HEK293 (cell line): Measurements from ENCODE around the gene SMARCA1.

Source experiments
- AEBP2 ChIP-seq: fragments of 450-650 bp; formaldehyde crosslinking; IDR thresholded peaks from 2 replicates; pipeline ENCODE4 v1.5.1; 2016; ENCODE audit warnings: missing biosample characterization, missing genetic modification characterization, borderline replicate concordance
- GLI2 ChIP-seq: fragments of 450-650 bp; formaldehyde crosslinking; IDR thresholded peaks from 2 replicates; pipeline ENCODE4; 2017; ENCODE audit warnings: missing biosample characterization, missing genetic modification characterization, low read depth, borderline replicate concordance
- OVOL3 ChIP-seq: fragments of 450-650 bp; formaldehyde crosslinking; IDR thresholded peaks from 2 replicates; pipeline ENCODE4 v1.5.1; 2016; ENCODE audit warnings: missing biosample characterization, missing genetic modification characterization
- REST ChIP-seq: fragments of 450-650 bp; formaldehyde crosslinking; IDR thresholded peaks from 2 replicates; pipeline ENCODE4 v1.5.1; 2016; ENCODE audit warnings: missing biosample characterization, missing genetic modification characterization
- ZBTB11 ChIP-seq: fragments of 450-650 bp; formaldehyde crosslinking; conservative IDR thresholded peaks from 2 replicates; pipeline ENCODE4 v1.5.1; 2016; ENCODE audit warnings: low read depth, missing biosample characterization, missing genetic modification characterization
- ZBTB8A ChIP-seq: fragments of 450-650 bp; formaldehyde crosslinking; IDR thresholded peaks from 2 replicates; pipeline ENCODE4 v1.5.1; 2016; ENCODE audit warnings: missing biosample characterization, missing genetic modification characterization
- ZFP3 ChIP-seq: fragments of 450-650 bp; formaldehyde crosslinking; IDR thresholded peaks from 2 replicates; pipeline ENCODE4 v1.5.1; 2016; ENCODE audit warnings: low read depth, missing biosample characterization, missing genetic modification characterization
- ZFP37 ChIP-seq: fragments of 450-650 bp; formaldehyde crosslinking; IDR thresholded peaks from 2 replicates; pipeline ENCODE4 v1.5.1; 2016; ENCODE audit warnings: missing biosample characterization, missing genetic modification characterization
- ZNF202 ChIP-seq: fragments of 450-650 bp; formaldehyde crosslinking; IDR thresholded peaks from 2 replicates; pipeline ENCODE4 v1.5.1; 2016; ENCODE audit warnings: missing biosample characterization, missing genetic modification characterization, borderline replicate concordance
- ZNF341 ChIP-seq: fragments of 450-650 bp; formaldehyde crosslinking; IDR thresholded peaks from 2 replicates; pipeline ENCODE4; 2016; ENCODE audit warnings: low read depth, missing biosample characterization, missing genetic modification characterization
- ZNF426 ChIP-seq: fragments of 450-650 bp; formaldehyde crosslinking; IDR thresholded peaks from 2 replicates; pipeline ENCODE4 v1.5.1; 2017; ENCODE audit warnings: missing biosample characterization, missing genetic modification characterization, mild to moderate bottlenecking, inconsistent platforms, moderate library complexity
- ZNF433 ChIP-seq: fragments of 450-650 bp; formaldehyde crosslinking; IDR thresholded peaks from 2 replicates; pipeline ENCODE4 v1.5.1; 2016; ENCODE audit warnings: missing biosample characterization, missing genetic modification characterization, low read depth
- ZNF510 ChIP-seq: fragments of 450-650 bp; formaldehyde crosslinking; IDR thresholded peaks from 2 replicates; pipeline ENCODE4 v1.5.1; 2018; ENCODE audit warnings: mild to moderate bottlenecking, missing genetic modification characterization, missing biosample characterization; ENCODE audit not compliant: insufficient replicate concordance
- ZNF518A ChIP-seq: fragments of 450-650 bp; formaldehyde crosslinking; conservative IDR thresholded peaks from 2 replicates; pipeline ENCODE4 v1.5.1; 2016; ENCODE audit warnings: low read depth, missing biosample characterization, missing genetic modification characterization
- ZNF555 ChIP-seq: fragments of 450-650 bp; formaldehyde crosslinking; conservative IDR thresholded peaks from 2 replicates; pipeline ENCODE4 v1.5.1; 2017; ENCODE audit warnings: missing biosample characterization, mild to moderate bottlenecking, missing genetic modification characterization, inconsistent platforms
- ZNF560 ChIP-seq: fragments of 450-650 bp; formaldehyde crosslinking; IDR thresholded peaks from 2 replicates; pipeline ENCODE4 v1.5.1; 2017; ENCODE audit warnings: missing biosample characterization, missing genetic modification characterization, borderline replicate concordance
- ZXDB ChIP-seq: fragments of 450-650 bp; formaldehyde crosslinking; IDR thresholded peaks from 2 replicates; pipeline ENCODE4 v1.5.1; 2016; ENCODE audit warnings: missing biosample characterization, missing genetic modification characterization

The SMARCA1 gene

DNA sequence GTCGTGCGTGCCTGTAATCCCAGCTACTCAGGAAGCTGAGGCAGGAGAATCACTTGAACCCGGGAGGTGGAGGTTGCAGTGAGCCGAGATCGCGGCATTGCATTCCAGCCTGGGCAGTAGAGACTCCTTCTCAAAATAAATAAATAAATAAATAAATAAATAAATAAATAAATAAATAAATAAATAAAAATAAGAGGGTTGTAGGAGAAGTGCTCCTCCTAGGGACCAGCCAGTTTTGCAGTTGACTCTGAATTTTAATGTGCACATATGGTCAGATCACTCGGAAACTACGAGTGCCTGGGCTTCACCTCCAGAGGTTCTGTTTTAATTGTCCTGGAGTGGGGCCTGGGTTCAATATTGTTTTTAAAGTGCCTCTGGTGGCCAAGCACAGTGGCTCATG, 31.5 kb upstream of the SMARCA1 start (continued):
- TF ChIP-seq REST (peak; percentile 86), ZNF518A (tag by site-specific recombination) (peak; percentile 96), ZNF202 (peak; percentile 85; the same call in 1 of the 2 replicates), ZNF341 (tag by site-specific recombination) (peak; percentile 37; the same call in 1 of the 2 replicates), ZBTB8A (tag by site-specific recombination) (peak; percentile 87), ZNF560 (tag by site-specific recombination) (peak; percentile 82), ZNF555 (peak; percentile 99), OVOL3 (0 out of 2 replicates have a peak, but pooled peaks have one; percentile 47), GLI2 (tag by site-specific recombination) (peak; percentile 48; the same call in 1 of the 2 replicates), AEBP2 (tag by site-specific recombination) (peak; percentile 94), ZFP3 (tag by site-specific recombination) (peak; percentile 59; the same call in 1 of the 2 replicates), ZNF426 (peak; percentile 99), ZFP37 (tag by site-specific recombination) (peak; percentile 92), ZNF433 (tag by site-specific recombination) (peak; percentile 76; the same call in 1 of the 2 replicates), ZNF510 (peak; percentile 90), ZXDB (tag by site-specific recombination) (peak; percentile 83), ZBTB11 (tag by site-specific recombination) (peak; percentile 88)
